H1 (cell line): Measurements from ENCODE around the gene RIPOR3. TPM values are rescaled to one million over a fixed set of nuclear protein-coding genes. Genes with fewer than 3 reads are reported as not detected.

Source experiments
- JUND ChIP-seq: IDR thresholded peaks from 2 replicates; pipeline ENCODE4 v1.6.1; 2011; ENCODE audit warnings: mild to moderate bottlenecking, improper control_type of control experiment, low read length
- SP1 ChIP-seq: IDR thresholded peaks from 2 replicates; pipeline ENCODE4 v1.6.1; 2011; ENCODE audit warnings: low read depth, low read length
- SRF ChIP-seq: IDR thresholded peaks from 2 replicates; pipeline ENCODE4 v1.6.1; 2011; ENCODE audit warnings: mild to moderate bottlenecking, low read depth, low read length, moderate library complexity
- TAF1 ChIP-seq: IDR thresholded peaks from 2 replicates; pipeline ENCODE4 v1.6.1; 2011; ENCODE audit warnings: mild to moderate bottlenecking, low read depth, low read length
- TEAD4 ChIP-seq: IDR thresholded peaks from 2 replicates; pipeline ENCODE4 v1.6.1; 2012; ENCODE audit warnings: low read depth, low read length, inconsistent platforms, mixed read lengths
- polyA plus RNA-seq, 7 experiments: library from polyadenylated mRNA; depleted of rRNA in 3 of 7; stranded (reverse) in 5 of 7; unstranded in 2 of 7; fragments of >200 nt in 5 of 7; fragments of 200-250 nt in 2 of 7; gene quantifications; 1 replicate in 5 of 7; 2 replicates in 1 of 7; 4 replicates in 1 of 7; pipeline versions ENCODE4 v1.2.1 to v1.2.3, GENCODE V29; 2011 to 2013; ENCODE audit warnings: missing spikeins in 2 of 7, mixed read lengths in 2 of 7
- total RNA-seq: library from RNA; stranded (reverse); fragmentation: NEBNext Ultra II Directional; extraction: Animal tissue kit (Norgen Biotek cat#: 25700); gene quantifications from 2 replicates; pipeline ENCODE4 v1.2.1, GENCODE V29; 2021
- TF ChIP-seq, protein P1 (sequence below): fragments of 300-600 bp; sonication (generic); IDR thresholded peaks from 2 replicates; pipeline ENCODE4 v1.7.1; 2012; ENCODE audit warnings: low read length, moderate library complexity, mild to moderate bottlenecking, inconsistent platforms; ENCODE audit not compliant: insufficient replicate concordance

Gene RIPOR3
- total and polyA plus RNA-seq, 2 of the 8 experiments (the other 6 are each of a cell fraction or from before 2014, with no cell fraction given): 3.6 to 4.5 TPM

DNA sequence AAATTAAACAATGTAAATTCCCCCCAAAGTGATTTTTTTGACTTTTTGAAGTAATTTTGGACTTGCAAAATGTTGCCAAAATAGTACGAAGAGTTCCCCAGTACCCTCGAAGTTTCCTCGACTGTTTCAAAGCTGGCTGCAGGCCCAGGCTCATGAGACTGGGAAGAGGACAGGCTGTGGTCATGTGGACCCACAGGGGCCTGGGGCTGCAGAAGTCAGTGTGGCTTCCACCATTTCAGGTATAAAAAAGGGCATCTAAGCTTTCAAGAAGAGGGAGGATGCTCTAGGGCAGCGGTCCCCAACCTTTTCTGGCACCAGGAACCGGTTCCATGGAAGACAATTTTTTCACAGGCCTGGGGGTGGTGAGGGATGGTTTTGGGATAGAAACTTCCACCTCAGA is 106.1 kb downstream of the RIPOR3 start (continued):
- TF ChIP-seq, protein P1, sequence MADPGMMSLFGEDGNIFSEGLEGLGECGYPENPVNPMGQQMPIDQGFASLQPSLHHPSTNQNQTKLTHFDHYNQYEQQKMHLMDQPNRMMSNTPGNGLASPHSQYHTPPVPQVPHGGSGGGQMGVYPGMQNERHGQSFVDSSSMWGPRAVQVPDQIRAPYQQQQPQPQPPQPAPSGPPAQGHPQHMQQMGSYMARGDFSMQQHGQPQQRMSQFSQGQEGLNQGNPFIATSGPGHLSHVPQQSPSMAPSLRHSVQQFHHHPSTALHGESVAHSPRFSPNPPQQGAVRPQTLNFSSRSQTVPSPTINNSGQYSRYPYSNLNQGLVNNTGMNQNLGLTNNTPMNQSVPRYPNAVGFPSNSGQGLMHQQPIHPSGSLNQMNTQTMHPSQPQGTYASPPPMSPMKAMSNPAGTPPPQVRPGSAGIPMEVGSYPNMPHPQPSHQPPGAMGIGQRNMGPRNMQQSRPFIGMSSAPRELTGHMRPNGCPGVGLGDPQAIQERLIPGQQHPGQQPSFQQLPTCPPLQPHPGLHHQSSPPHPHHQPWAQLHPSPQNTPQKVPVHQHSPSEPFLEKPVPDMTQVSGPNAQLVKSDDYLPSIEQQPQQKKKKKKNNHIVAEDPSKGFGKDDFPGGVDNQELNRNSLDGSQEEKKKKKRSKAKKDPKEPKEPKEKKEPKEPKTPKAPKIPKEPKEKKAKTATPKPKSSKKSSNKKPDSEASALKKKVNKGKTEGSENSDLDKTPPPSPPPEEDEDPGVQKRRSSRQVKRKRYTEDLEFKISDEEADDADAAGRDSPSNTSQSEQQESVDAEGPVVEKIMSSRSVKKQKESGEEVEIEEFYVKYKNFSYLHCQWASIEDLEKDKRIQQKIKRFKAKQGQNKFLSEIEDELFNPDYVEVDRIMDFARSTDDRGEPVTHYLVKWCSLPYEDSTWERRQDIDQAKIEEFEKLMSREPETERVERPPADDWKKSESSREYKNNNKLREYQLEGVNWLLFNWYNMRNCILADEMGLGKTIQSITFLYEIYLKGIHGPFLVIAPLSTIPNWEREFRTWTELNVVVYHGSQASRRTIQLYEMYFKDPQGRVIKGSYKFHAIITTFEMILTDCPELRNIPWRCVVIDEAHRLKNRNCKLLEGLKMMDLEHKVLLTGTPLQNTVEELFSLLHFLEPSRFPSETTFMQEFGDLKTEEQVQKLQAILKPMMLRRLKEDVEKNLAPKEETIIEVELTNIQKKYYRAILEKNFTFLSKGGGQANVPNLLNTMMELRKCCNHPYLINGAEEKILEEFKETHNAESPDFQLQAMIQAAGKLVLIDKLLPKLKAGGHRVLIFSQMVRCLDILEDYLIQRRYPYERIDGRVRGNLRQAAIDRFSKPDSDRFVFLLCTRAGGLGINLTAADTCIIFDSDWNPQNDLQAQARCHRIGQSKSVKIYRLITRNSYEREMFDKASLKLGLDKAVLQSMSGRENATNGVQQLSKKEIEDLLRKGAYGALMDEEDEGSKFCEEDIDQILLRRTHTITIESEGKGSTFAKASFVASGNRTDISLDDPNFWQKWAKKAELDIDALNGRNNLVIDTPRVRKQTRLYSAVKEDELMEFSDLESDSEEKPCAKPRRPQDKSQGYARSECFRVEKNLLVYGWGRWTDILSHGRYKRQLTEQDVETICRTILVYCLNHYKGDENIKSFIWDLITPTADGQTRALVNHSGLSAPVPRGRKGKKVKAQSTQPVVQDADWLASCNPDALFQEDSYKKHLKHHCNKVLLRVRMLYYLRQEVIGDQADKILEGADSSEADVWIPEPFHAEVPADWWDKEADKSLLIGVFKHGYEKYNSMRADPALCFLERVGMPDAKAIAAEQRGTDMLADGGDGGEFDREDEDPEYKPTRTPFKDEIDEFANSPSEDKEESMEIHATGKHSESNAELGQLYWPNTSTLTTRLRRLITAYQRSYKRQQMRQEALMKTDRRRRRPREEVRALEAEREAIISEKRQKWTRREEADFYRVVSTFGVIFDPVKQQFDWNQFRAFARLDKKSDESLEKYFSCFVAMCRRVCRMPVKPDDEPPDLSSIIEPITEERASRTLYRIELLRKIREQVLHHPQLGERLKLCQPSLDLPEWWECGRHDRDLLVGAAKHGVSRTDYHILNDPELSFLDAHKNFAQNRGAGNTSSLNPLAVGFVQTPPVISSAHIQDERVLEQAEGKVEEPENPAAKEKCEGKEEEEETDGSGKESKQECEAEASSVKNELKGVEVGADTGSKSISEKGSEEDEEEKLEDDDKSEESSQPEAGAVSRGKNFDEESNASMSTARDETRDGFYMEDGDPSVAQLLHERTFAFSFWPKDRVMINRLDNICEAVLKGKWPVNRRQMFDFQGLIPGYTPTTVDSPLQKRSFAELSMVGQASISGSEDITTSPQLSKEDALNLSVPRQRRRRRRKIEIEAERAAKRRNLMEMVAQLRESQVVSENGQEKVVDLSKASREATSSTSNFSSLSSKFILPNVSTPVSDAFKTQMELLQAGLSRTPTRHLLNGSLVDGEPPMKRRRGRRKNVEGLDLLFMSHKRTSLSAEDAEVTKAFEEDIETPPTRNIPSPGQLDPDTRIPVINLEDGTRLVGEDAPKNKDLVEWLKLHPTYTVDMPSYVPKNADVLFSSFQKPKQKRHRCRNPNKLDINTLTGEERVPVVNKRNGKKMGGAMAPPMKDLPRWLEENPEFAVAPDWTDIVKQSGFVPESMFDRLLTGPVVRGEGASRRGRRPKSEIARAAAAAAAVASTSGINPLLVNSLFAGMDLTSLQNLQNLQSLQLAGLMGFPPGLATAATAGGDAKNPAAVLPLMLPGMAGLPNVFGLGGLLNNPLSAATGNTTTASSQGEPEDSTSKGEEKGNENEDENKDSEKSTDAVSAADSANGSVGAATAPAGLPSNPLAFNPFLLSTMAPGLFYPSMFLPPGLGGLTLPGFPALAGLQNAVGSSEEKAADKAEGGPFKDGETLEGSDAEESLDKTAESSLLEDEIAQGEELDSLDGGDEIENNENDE: no peak
- TF ChIP-seq JUND: no peak
- no peak for TF ChIP-seq SRF
- no peak for TF ChIP-seq TAF1
- TF ChIP-seq TEAD4: no peak
- no peak for TF ChIP-seq SP1
